ENCODE results near the gene GAPDH. TPM values are rescaled to one million over a fixed set of nuclear protein-coding genes. Genes with fewer than 3 reads are reported as not detected.

Gene GAPDH
- polyA plus RNA-seq, 3 donors, result 2,879 to 3,427 (median 3,223) TPM

DNA sequence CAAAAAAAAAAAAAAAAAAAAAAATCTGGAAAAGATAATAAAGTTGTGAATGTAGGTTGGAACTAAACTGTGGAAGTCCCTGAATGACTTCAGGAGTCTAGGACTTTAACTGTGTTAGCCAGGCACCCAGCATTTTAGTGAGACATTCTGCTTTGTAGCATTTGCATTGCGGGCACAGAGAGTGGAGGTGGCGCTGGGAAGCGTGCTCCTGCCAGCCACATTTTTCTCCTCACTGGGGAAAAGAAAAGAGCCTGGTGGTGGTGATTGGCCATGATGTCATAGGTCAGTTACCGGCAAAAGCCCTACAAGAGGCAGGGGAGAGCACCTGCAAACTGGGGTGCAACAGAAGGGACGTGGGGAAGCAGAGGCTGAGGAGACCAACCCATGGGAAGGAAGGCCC is 9.7 kb upstream of the GAPDH start:
- 90% methylated on average over 2 of the region's 5 CpGs for WGBS (ENCODE audit: insufficient coverage)
- H3K9me3 ChIP-seq (replicated peaks in 1 of 2; ENCODE audit: control insufficient read depth in 1 of 2, insufficient read depth in 1 of 2, low read length in 2 of 2), result no peaks in the 10 kb centered on the region
- H3K4me2 ChIP-seq (replicated peaks; ENCODE audit: extremely low read depth, low read length, poor library complexity, severe bottlenecking), result no peak overlapping the region
- no peak overlapping the region for H3K9ac ChIP-seq (ENCODE audit: insufficient read depth, low read length, poor library complexity, severe bottlenecking)
- no peak for DNase-seq
- intact Hi-C loops (cut with micrococcal nuclease), result no loop called here
- H3K27ac Mint-ChIP-seq, result peak overlapping the region in 2 of 7 donors; percentile 21 to 68
- no peak overlapping the region for H2AFZ ChIP-seq (ENCODE audit: insufficient read depth, low read depth, low read length, poor library complexity, severe bottlenecking)
- H3K4me1 Mint-ChIP-seq, result no peaks in the 10 kb centered on the region
- no peaks in the 10 kb centered on the region for H3K9me3 Mint-ChIP-seq
- peaks cover 98 to 99% of the 10 kb centered on the region in 2 donors for H3K36me3 ChIP-seq (replicated peaks in 1 of 2; ENCODE audit: control insufficient read depth in 1 of 2, insufficient read depth in 2 of 2, low read length in 2 of 2)
- H3K4me3 ChIP-seq (replicated peaks in 1 of 3; ENCODE audit: low read depth in 2 of 3, low read length in 3 of 3), result no peak overlapping the region
- TF ChIP-seq, protein P1, sequence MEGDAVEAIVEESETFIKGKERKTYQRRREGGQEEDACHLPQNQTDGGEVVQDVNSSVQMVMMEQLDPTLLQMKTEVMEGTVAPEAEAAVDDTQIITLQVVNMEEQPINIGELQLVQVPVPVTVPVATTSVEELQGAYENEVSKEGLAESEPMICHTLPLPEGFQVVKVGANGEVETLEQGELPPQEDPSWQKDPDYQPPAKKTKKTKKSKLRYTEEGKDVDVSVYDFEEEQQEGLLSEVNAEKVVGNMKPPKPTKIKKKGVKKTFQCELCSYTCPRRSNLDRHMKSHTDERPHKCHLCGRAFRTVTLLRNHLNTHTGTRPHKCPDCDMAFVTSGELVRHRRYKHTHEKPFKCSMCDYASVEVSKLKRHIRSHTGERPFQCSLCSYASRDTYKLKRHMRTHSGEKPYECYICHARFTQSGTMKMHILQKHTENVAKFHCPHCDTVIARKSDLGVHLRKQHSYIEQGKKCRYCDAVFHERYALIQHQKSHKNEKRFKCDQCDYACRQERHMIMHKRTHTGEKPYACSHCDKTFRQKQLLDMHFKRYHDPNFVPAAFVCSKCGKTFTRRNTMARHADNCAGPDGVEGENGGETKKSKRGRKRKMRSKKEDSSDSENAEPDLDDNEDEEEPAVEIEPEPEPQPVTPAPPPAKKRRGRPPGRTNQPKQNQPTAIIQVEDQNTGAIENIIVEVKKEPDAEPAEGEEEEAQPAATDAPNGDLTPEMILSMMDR (IDR thresholded peaks at IDR 0.05), result no peak
- no peaks in the 10 kb centered on the region for H3K27me3 ChIP-seq (ENCODE audit: control insufficient read depth in 2 of 2, insufficient read depth in 2 of 2, low read length in 2 of 2)
- no peaks in the 10 kb centered on the region for H4K20me1 ChIP-seq (ENCODE audit: insufficient read depth, low read length)
- H3K36me3 Mint-ChIP-seq, result peaks cover 90 to 97% of the 10 kb centered on the region in 2 donors
- no peak overlapping the region for H3K4me3 Mint-ChIP-seq
- H3K27ac ChIP-seq (ENCODE audit: low read depth in 1 of 2, low read length in 2 of 2), result no peak overlapping the region
- peaks cover 5% of the 10 kb centered on the region for H3K79me2 ChIP-seq (ENCODE audit: insufficient read depth, low read length)
- no peaks in the 10 kb centered on the region for H3K4me1 ChIP-seq (ENCODE audit: control insufficient read depth in 1 of 2, insufficient read depth in 2 of 2, low read length in 2 of 2)
- H3K27me3 Mint-ChIP-seq (ENCODE audit: low read depth in 3 of 3), result no peaks in the 10 kb centered on the region

DNA sequence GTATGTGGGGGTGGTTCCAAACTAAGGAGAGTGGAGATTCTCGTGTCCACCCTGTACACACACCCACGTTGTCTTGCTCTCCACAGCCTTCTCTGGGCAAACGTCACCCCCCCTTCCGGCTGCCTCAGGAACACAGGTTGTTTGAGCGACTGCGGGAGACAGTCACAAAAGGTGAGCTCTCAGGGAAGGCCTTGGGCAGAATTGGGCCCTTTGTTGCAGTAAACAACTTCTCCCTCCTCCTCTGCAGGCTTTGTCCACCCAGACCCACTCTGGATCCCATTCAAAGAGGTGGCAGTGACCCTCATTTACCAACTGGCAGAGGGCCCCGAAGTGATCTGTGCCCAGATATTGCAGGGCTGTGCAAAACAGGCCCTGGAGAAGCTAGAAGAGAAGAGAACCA is 8.1 kb upstream of the GAPDH start:
- Histone ChIP-seq H3K4me2 (replicated peaks; ENCODE audit: extremely low read depth, low read length, poor library complexity, severe bottlenecking) (no peak overlapping the region), H2AFZ (ENCODE audit: insufficient read depth, low read depth, low read length, poor library complexity, severe bottlenecking) (no peak overlapping the region), H3K9me3 (replicated peaks in 1 of 2; ENCODE audit: control insufficient read depth in 1 of 2, insufficient read depth in 1 of 2, low read length in 2 of 2) (no peaks in the 10 kb centered on the region), H4K20me1 (ENCODE audit: insufficient read depth, low read length) (no peaks in the 10 kb centered on the region), H3K27me3 (ENCODE audit: control insufficient read depth in 2 of 2, insufficient read depth in 2 of 2, low read length in 2 of 2) (no peaks in the 10 kb centered on the region), H3K27ac (ENCODE audit: low read depth in 1 of 2, low read length in 2 of 2) (peak overlapping the region in 1 of 2 donors; percentile 20), H3K4me1 (ENCODE audit: control insufficient read depth in 1 of 2, insufficient read depth in 2 of 2, low read length in 2 of 2) (no peaks in the 10 kb centered on the region), H3K36me3 (replicated peaks in 1 of 2; ENCODE audit: control insufficient read depth in 1 of 2, insufficient read depth in 2 of 2, low read length in 2 of 2) (peaks cover 97 to 100% of the 10 kb centered on the region in 2 donors), H3K79me2 (ENCODE audit: insufficient read depth, low read length) (peaks cover 7% of the 10 kb centered on the region), H3K9ac (ENCODE audit: insufficient read depth, low read length, poor library complexity, severe bottlenecking) (no peak overlapping the region), H3K4me3 (replicated peaks in 1 of 3; ENCODE audit: low read depth in 2 of 3, low read length in 3 of 3) (no peak overlapping the region)
- Mint-ChIP-seq H3K4me1 (no peaks in the 10 kb centered on the region), H3K27ac (peak overlapping the region in 3 of 7 donors; percentile 12 to 74 (median 64)), H3K4me3 (no peak overlapping the region), H3K27me3 (ENCODE audit: low read depth in 3 of 3) (no peaks in the 10 kb centered on the region), H3K36me3 (peaks cover 94 to 99% of the 10 kb centered on the region in 2 donors), H3K9me3 (no peaks in the 10 kb centered on the region)
- DNase-seq, result no peak
- 100% methylated on average over 6 of the region's 7 CpGs for WGBS (ENCODE audit: insufficient coverage)
- intact Hi-C loops (cut with micrococcal nuclease), result no loop called here
- TF ChIP-seq, protein P1 (IDR thresholded peaks at IDR 0.05), result no peak

All from CD14-positive monocyte (primary cell).